ENCODE data around the gene ZNF254.
"Not testable (repeated sequence)": the region's sequence is repeated elsewhere in the genome, so short reads cannot be mapped to it uniquely, and the experiment has no call there.

ZNF254 gene

GRCh38 chr19:24086974-24087595, at the start of gene ZNF254:
Gene ZNF254 (plus strand): TSS chr19:24087187. CDS start chr19:24087308, 121 bp downstream.
- peak; percentile 87 to 97 for DNase-seq

- no peak for DNase-seq
These were observed 46.4 kb upstream of the ZNF254 start for GRCh38 chr19:24040621-24041020.

- not testable (repeated sequence) for DNase-seq
These were observed 45.7 kb upstream of the ZNF254 start for GRCh38 chr19:24041326-24041725.

GRCh38 chr19:24046550-24046949, 40.4 kb upstream of the ZNF254 start:
- no peak for DNase-seq

GRCh38 chr19:24048261-24048660, 38.7 kb upstream of the ZNF254 start:
- DNase-seq, result no peak

GRCh38 chr19:24049537-24049936, 37.5 kb upstream of the ZNF254 start:
- no peak for DNase-seq

- DNase-seq, result no peak
These were observed 35.5 kb upstream of the ZNF254 start for GRCh38 chr19:24051516-24051915.

GRCh38 chr19:24052811-24053210, 34.2 kb upstream of the ZNF254 start:
- DNase-seq, result no peak

GRCh38 chr19:24053601-24054000, 33.4 kb upstream of the ZNF254 start:
- no peak for DNase-seq

GRCh38 chr19:24054044-24054935, 32.7 kb upstream of the ZNF254 start:
- no peak for DNase-seq

- no peak for DNase-seq
These were observed 31.4 kb upstream of the ZNF254 start for GRCh38 chr19:24055548-24055947.

GRCh38 chr19:24057144-24057543, 29.8 kb upstream of the ZNF254 start:
- DNase-seq, result no peak

- DNase-seq, result no peak
These were observed 27.3 kb upstream of the ZNF254 start for GRCh38 chr19:24059563-24060295.

GRCh38 chr19:24060687-24061356, 26.2 kb upstream of the ZNF254 start:
- no peak for DNase-seq

- DNase-seq, result no peak
These were observed 24.8 kb upstream of the ZNF254 start for GRCh38 chr19:24062190-24062589.

GRCh38 chr19:24063295-24063694, 23.7 kb upstream of the ZNF254 start:
- DNase-seq, result no peak

- no peak for DNase-seq
These were observed 22.8 kb upstream of the ZNF254 start for GRCh38 chr19:24064175-24064574.

- DNase-seq, result no peak
These were observed 21.7 kb upstream of the ZNF254 start for GRCh38 chr19:24065243-24065642.

GRCh38 chr19:24065865-24066604, 21.0 kb upstream of the ZNF254 start:
- no peak for DNase-seq

- no peak for DNase-seq
These were observed 16.9 kb upstream of the ZNF254 start for GRCh38 chr19:24069905-24070657.

GRCh38 chr19:24071078-24071477, 15.9 kb upstream of the ZNF254 start:
- no peak for DNase-seq

- no peak for DNase-seq
These were observed 14.3 kb upstream of the ZNF254 start for GRCh38 chr19:24072720-24073119.

Measured in NCI-H446 (cell line).